GM18951 (cell line): ENCODE results near the gene DPYD.

Experiments used
- POLR2A ChIP-seq: IDR thresholded peaks from 4 replicates; pipeline ENCODE4 v1.6.1; 2011; ENCODE audit warnings: mild to moderate bottlenecking; ENCODE audit not compliant: insufficient read length, insufficient read depth; ENCODE audit errors: extremely low read depth
- in situ Hi-C: fragments of 300-500 bp; cut with MboI; formaldehyde crosslinking; loops from one replicate; pipeline ENCODE4 v1.12.0; 2022; ENCODE audit warnings: low sequenced_read_pairs, mixed read lengths, inconsistent platforms; ENCODE audit not compliant: unreplicated experiment

DPYD gene

GRCh38 chr1:97196825-97197516, 723.9 kb downstream of the DPYD start:
- in situ Hi-C loops = no loop called here
- TF ChIP-seq POLR2A = no peak

GRCh38 chr1:97192872-97193572, 727.8 kb downstream of the DPYD start:
- TF ChIP-seq POLR2A = no peak
- in situ Hi-C loops = no loop called here

- TF ChIP-seq POLR2A = no peak
- in situ Hi-C loops = no loop called here
Observed at GRCh38 chr1:97190326-97190725, 730.5 kb downstream of the DPYD start.

GRCh38 chr1:97186381-97186780, 734.5 kb downstream of the DPYD start:
- in situ Hi-C loops = no loop called here
- no peak for TF ChIP-seq POLR2A

- no peak for TF ChIP-seq POLR2A
- in situ Hi-C loops = no loop called here
Observed at GRCh38 chr1:97174039-97174704, 746.7 kb downstream of the DPYD start.

GRCh38 chr1:97170300-97170699, 750.5 kb downstream of the DPYD start:
- no peak for TF ChIP-seq POLR2A
- in situ Hi-C loops = no loop called here

- in situ Hi-C loops = no loop called here
- TF ChIP-seq POLR2A = no peak
Observed at GRCh38 chr1:97168056-97168455, 752.8 kb downstream of the DPYD start.

- in situ Hi-C loops = no loop called here
- no peak for TF ChIP-seq POLR2A
Observed at GRCh38 chr1:97167246-97167645, 753.6 kb downstream of the DPYD start.

- in situ Hi-C loops = no loop called here
- TF ChIP-seq POLR2A = no peak
Observed at GRCh38 chr1:97166626-97167025, 754.2 kb downstream of the DPYD start.

GRCh38 chr1:97164276-97164639, 756.6 kb downstream of the DPYD start:
- in situ Hi-C loops = no loop called here
- no peak for TF ChIP-seq POLR2A

- in situ Hi-C loops = no loop called here
- TF ChIP-seq POLR2A = no peak
Observed at GRCh38 chr1:97163591-97164275, 757.1 kb downstream of the DPYD start.

- TF ChIP-seq POLR2A = no peak
- in situ Hi-C loops = no loop called here
Observed at GRCh38 chr1:97160818-97161217, 760.0 kb downstream of the DPYD start.

GRCh38 chr1:97159342-97159741, 761.5 kb downstream of the DPYD start:
- in situ Hi-C loops = no loop called here
- no peak for TF ChIP-seq POLR2A
